ENCODE results near the gene DISC1.

The DISC1 gene

DNA sequence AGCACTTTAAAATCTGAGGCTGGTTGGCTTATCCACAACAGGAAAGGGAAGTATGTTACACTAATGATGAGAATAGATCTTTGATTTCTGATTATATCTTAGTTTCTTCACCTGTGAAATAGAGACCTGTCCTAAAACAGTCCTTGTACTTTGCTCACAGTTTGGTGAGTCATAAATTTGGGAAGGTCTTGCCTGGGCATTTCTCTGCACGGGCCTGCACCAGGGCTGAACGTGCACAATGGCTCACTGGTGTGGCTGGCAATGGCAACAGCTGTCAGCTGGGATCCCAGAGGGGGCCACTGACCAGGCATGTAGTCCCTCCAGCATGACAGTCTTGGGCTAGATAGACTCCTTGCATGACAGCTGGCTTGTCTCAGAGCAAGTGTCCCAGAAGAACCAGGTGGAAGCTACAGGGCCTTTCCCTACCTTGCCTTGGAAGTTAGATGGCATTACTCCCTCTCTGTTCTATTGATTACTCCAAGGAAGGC is 367.4 kb downstream of the DISC1 start:
- no peak for DNase-seq (ENCODE audit: low read depth)

GRCh38 chr1:231998791-231999190 is 372.2 kb downstream of the DISC1 start:
- DNase-seq (ENCODE audit: low read depth) = no peak

DNA sequence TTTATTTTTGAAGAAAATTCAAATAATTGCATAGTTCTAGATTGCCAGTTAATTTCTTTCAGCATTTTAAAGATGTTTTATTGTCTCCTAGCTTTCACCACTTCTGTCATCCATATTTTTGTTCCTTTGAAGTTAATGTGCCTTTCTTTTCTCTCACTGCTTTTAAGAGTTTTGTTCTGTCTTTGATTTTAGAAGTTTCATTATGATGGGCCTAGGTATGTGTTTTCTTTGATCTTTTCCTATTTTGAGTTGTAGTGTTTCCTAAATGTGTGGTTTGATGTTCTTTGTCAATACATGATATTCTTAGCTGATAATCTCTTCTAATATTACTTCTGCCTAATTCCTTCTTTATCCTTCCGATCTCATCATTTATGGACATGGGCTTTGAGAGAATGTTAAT is 378.7 kb downstream of the DISC1 start:
- DNase-seq (ENCODE audit: low read depth) = no peak

DNA sequence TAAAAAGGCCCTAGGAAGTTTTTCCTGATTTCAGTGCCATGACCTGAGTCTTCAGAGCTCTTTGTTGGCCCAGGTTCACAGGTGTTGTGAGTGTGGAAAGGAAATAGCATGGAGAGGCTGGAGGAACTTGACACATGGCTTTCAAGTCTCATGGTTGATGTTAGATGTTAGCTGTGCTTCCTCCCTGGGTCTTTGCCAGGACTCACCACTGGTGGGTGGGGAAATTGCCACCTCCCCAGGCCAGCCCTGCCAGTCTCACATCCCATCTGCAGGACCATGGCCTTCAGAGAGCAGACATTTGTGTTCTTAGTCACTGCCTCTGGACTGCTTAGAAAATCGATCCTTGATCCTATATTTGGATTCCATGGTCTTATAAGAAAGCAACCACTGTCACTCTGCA is 383.2 kb downstream of the DISC1 start:
- DNase-seq (ENCODE audit: low read depth) = no peak

- DNase-seq (ENCODE audit: low read depth) = no peak
Observed at GRCh38 chr1:232011961-232012360, 385.4 kb downstream of the DISC1 start.

DNA sequence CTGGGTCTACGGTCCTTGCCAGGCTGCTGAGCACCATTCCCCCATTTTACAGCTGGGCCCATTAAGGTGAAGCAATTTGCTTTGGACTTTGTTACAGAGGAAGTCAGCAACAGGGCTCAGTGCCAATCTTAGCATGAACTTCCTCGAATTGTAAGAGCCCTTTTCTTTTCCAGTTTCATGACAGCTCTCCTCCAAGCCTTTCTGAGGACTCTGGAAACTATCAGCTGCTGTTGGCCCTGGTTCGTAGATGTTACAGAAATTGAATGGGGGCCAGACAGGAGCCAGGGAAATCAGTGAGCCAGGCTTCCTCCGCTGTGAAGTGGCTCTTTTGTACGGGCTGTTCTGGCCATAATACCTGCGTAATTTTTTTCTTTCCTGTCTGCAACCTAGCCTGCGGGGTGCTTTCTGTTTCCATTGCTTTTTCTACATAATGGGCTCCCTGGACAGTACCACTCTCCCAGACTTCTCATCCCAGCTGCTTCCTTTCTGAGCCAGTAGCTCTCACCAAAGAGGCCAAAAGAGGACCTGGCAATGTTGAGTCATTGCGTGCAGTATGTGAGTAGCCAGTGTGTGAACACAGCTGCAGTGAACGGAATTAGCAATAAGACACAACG is 386.3 kb downstream of the DISC1 start:
- DNase-seq (ENCODE audit: low read depth) = no peak

DNA sequence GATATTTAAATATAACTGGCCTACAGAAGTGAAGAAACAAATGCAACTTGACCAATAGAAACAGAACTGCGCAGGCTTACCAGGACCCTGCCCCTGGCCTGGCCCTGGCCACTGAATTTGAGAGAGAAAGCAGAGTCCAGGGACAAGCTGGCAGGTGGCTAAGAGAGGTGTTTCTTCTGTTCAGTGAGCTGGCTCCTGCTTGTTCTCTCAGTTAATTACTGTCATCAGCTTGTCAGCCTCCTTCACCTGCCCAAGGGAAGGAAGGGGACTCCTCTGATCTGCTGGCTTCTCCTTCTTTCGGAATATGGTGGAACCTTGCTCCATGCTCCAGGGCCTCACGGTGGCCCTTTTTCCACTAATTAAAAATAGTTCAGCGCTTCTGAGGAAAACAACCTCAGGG is 388.4 kb downstream of the DISC1 start:
- DNase-seq (ENCODE audit: low read depth) = no peak

GRCh38 chr1:232016616-232017015 is 390.0 kb downstream of the DISC1 start:
- no peak for DNase-seq (ENCODE audit: low read depth)

DNA sequence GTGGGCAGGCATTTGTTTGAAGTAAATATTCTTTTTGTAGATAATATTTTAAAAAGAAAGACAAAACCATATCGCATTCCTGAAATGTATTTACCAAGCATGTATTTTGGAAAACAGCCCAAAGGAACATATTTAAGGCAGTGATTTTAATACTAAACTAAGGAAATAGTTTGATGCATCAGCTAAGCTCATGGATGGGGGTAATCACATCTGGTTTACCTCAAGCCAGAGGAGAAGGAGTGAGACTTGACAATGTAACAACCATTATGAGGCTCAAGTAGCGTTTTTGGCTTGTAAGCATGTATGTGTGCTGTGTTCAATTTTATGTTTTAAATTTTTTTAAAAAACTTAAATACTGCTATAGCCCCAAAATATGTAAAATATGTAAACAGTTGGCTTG is 390.5 kb downstream of the DISC1 start:
- DNase-seq (ENCODE audit: low read depth) = no peak

- no peak for DNase-seq (ENCODE audit: low read depth)
Observed at GRCh38 chr1:232017759-232018158, 391.2 kb downstream of the DISC1 start.

GRCh38 chr1:232018231-232019025 is 391.8 kb downstream of the DISC1 start:
- DNase-seq (ENCODE audit: low read depth) = no peak

DNA sequence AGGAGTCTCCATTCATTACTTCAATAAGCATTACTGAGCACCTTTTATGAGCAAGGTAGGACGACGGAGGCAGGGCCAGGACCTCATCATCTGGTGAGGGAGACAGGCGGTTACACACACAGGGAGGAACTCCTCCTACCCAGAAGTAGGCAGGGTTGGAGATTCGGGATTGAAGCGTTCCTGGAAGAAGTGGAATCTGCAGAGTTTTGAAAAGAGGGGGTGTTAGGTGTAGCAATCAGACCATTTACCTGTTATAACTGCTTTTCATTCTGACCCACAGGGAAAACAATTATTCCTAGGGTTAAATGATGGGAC is 392.4 kb downstream of the DISC1 start:
- DNase-seq (ENCODE audit: low read depth) = no peak

- no peak for DNase-seq (ENCODE audit: low read depth)
Observed at GRCh38 chr1:232020352-232020751, 393.8 kb downstream of the DISC1 start.

GRCh38 chr1:232029315-232029714 is 402.7 kb downstream of the DISC1 start:
- no peak for DNase-seq (ENCODE audit: low read depth)

GRCh38 chr1:232031156-232031555 is 404.6 kb downstream of the DISC1 start:
- DNase-seq (ENCODE audit: low read depth) = no peak

- no peak for DNase-seq (ENCODE audit: low read depth)
Observed at GRCh38 chr1:232033285-232033684, 406.7 kb downstream of the DISC1 start.

- no peak for DNase-seq (ENCODE audit: low read depth)
Observed at GRCh38 chr1:232034556-232034955, 408.0 kb downstream of the DISC1 start.

- no peak for DNase-seq (ENCODE audit: low read depth)
Observed at GRCh38 chr1:232036181-232036933, 409.8 kb downstream of the DISC1 start.

GRCh38 chr1:232037774-232038388 is 411.3 kb downstream of the DISC1 start:
- DNase-seq (ENCODE audit: low read depth) = no peak

GRCh38 chr1:232038706-232039677 is 412.4 kb downstream of the DISC1 start:
- no peak for DNase-seq (ENCODE audit: low read depth)

GRCh38 chr1:232040260-232040659 is 413.7 kb downstream of the DISC1 start:
- no peak for DNase-seq (ENCODE audit: low read depth)

All from stimulated activated CD8-positive, alpha-beta memory T cell treated with anti-CD3 and anti-CD28 coated beads, Interleukin-15, amount 100 ng/mL, for 24 hours (primary cell).